H1 (cell line): ENCODE data around the gene ORAI3. TPM values are rescaled to one million over a fixed set of nuclear protein-coding genes. Genes with fewer than 3 reads are reported as not detected.

Source experiments
- ASH2L ChIP-seq: fragments of 200-600, 300-600 bp; sonication (generic); IDR thresholded peaks from one replicate; pipeline ENCODE4 v1.7.1; 2017; ENCODE audit warnings: low read length
- CEBPB ChIP-seq: IDR thresholded peaks from 2 replicates; pipeline ENCODE4 v1.6.1; 2012; ENCODE audit warnings: low read depth, low read length
- CHD1 ChIP-seq: IDR thresholded peaks from 2 replicates; pipeline ENCODE4 v1.6.1; 2012; ENCODE audit warnings: low read depth, low read length, improper control_type of control experiment
- CREB1 ChIP-seq: IDR thresholded peaks from 2 replicates; pipeline ENCODE4 v1.6.1; 2012; ENCODE audit warnings: inconsistent platforms
- EP300 ChIP-seq, 2 experiments: IDR thresholded peaks; 1 replicate in 1 of 2; 2 replicates in 1 of 2; pipeline ENCODE4 v1.6.1; 2011 to 2012; ENCODE audit warnings: low read depth in 2 of 2, low read length in 2 of 2, mild to moderate bottlenecking in 2 of 2, borderline replicate concordance in 1 of 2, inconsistent platforms in 1 of 2, moderate library complexity in 1 of 2
- HDAC6 ChIP-seq: IDR thresholded peaks from one replicate; pipeline ENCODE4 v1.7.1; 2012; ENCODE audit warnings: low read depth, mild to moderate bottlenecking, inconsistent platforms, low read length, moderate library complexity
- JUN ChIP-seq: IDR thresholded peaks from 2 replicates; pipeline ENCODE4 v1.6.1; 2011; ENCODE audit warnings: low read depth, mild to moderate bottlenecking, improper control_type of control experiment, low read length
- KDM1A ChIP-seq: fragments of 200-600, 300-600 bp; sonication (generic); IDR thresholded peaks from 2 replicates; pipeline ENCODE4 v1.7.1; 2016; ENCODE audit warnings: mild to moderate bottlenecking, low read length, borderline replicate concordance
- KDM4A ChIP-seq: IDR thresholded peaks from one replicate; pipeline ENCODE4 v1.7.1; 2012; ENCODE audit warnings: low read depth, mild to moderate bottlenecking, moderate library complexity, low read length, inconsistent platforms; ENCODE audit not compliant: severe bottlenecking
- NANOG ChIP-seq: IDR thresholded peaks from 2 replicates; pipeline ENCODE4 v1.6.1; 2011; ENCODE audit warnings: low read length, low read depth, mild to moderate bottlenecking, inconsistent platforms; ENCODE audit not compliant: insufficient read depth, poor library complexity, severe bottlenecking
- PHF8 ChIP-seq: fragments of 200-600 bp; sonication (generic); conservative IDR thresholded peaks from 2 replicates; pipeline ENCODE4 v1.7.1; 2012; ENCODE audit warnings: low read depth, mild to moderate bottlenecking, inconsistent platforms, low read length, moderate library complexity
- RBBP5 ChIP-seq: IDR thresholded peaks from 2 replicates; pipeline ENCODE4 v1.7.1; 2012; ENCODE audit warnings: low read depth, mild to moderate bottlenecking, inconsistent platforms, low read length, moderate library complexity, borderline replicate concordance
- RFX5 ChIP-seq: IDR thresholded peaks from 2 replicates; pipeline ENCODE4 v1.6.1; 2011; ENCODE audit warnings: low read depth, low read length, improper control_type of control experiment, borderline replicate concordance
- SAP30 ChIP-seq: fragments of 300-600 bp; sonication (generic); IDR thresholded peaks from 2 replicates; pipeline ENCODE4 v1.7.1; 2012; ENCODE audit warnings: low read length, moderate library complexity, mild to moderate bottlenecking, inconsistent platforms; ENCODE audit not compliant: insufficient read depth, insufficient replicate concordance
- SIN3A ChIP-seq, 2 experiments: IDR thresholded peaks in 1 of 2; conservative IDR thresholded peaks in 1 of 2; 2 replicates each; pipeline ENCODE4 v1.6.1; 2011 to 2012; ENCODE audit warnings: low read length in 2 of 2, improper control_type of control experiment in 1 of 2, low read depth in 1 of 2, mild to moderate bottlenecking in 1 of 2
- SIX5 ChIP-seq: IDR thresholded peaks from 2 replicates; pipeline ENCODE4 v1.6.1; 2011; ENCODE audit warnings: mild to moderate bottlenecking, low read depth, low read length
- SRF ChIP-seq: IDR thresholded peaks from 2 replicates; pipeline ENCODE4 v1.6.1; 2011; ENCODE audit warnings: mild to moderate bottlenecking, low read depth, low read length, moderate library complexity
- TCF12 ChIP-seq: IDR thresholded peaks from 2 replicates; pipeline ENCODE4 v1.6.1; 2011; ENCODE audit warnings: low read depth, mild to moderate bottlenecking, low read length
- polyA plus RNA-seq, 7 experiments: library from polyadenylated mRNA; depleted of rRNA in 3 of 7; stranded (reverse) in 5 of 7; unstranded in 2 of 7; fragments of >200 nt in 5 of 7; fragments of 200-250 nt in 2 of 7; gene quantifications; 1 replicate in 5 of 7; 2 replicates in 1 of 7; 4 replicates in 1 of 7; pipeline versions ENCODE4 v1.2.1 to v1.2.3, GENCODE V29; 2011 to 2013; ENCODE audit warnings: missing spikeins in 2 of 7, mixed read lengths in 2 of 7
- total RNA-seq: library from RNA; stranded (reverse); fragmentation: NEBNext Ultra II Directional; extraction: Animal tissue kit (Norgen Biotek cat#: 25700); gene quantifications from 2 replicates; pipeline ENCODE4 v1.2.1, GENCODE V29; 2021
- TF ChIP-seq, protein P1 (sequence below): IDR thresholded peaks from 2 replicates; pipeline ENCODE4 v1.6.1; 2012; ENCODE audit warnings: low read length, inconsistent platforms
- TF ChIP-seq, protein P2 (sequence below): IDR thresholded peaks from 2 replicates; pipeline ENCODE4 v1.6.1; 2012; ENCODE audit warnings: inconsistent platforms
- TF ChIP-seq, protein P3 (sequence below): IDR thresholded peaks from 2 replicates; pipeline ENCODE4 v1.6.1; 2011; ENCODE audit warnings: low read depth, mild to moderate bottlenecking, low read length; ENCODE audit not compliant: insufficient read depth

The ORAI3 gene
- total and polyA plus RNA-seq, 2 of the 8 experiments (the other 6 are each of a cell fraction or from before 2014, with no cell fraction given) = 8.7 to 24.5 TPM

DNA sequence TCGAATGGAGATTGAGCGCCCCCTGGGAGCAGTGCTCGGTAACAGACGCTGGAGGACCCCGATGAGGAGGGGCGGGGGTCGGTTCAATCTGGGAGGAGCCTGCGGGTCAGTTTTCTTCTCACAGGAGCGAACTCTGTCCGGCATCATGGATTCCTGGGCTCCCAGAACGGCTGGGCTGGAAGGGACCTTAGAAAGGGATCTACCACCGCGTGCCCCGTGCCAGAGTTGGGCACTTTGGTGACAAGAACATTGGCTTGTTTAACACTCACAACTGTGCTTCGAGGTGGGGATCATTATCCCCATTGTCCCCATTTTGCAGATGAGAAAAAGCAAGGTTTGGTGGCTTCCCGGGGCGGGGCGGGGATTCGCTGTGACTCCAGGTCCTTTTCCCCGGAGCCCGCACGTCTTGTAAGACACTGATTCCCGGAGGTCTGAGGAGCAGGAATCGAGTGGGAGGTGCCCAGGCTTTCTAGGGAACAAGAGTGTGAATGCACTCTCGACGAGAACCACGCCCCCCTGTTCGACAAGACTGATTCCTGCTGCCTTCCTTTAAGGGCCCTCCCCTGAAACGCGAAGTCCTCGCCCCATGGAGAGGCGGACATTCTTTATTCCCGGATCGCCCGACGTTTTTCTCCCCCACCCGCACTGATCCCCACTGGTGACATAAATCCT lies 27.0 kb upstream of the ORAI3 start (continued):
- TF ChIP-seq, protein P1, sequence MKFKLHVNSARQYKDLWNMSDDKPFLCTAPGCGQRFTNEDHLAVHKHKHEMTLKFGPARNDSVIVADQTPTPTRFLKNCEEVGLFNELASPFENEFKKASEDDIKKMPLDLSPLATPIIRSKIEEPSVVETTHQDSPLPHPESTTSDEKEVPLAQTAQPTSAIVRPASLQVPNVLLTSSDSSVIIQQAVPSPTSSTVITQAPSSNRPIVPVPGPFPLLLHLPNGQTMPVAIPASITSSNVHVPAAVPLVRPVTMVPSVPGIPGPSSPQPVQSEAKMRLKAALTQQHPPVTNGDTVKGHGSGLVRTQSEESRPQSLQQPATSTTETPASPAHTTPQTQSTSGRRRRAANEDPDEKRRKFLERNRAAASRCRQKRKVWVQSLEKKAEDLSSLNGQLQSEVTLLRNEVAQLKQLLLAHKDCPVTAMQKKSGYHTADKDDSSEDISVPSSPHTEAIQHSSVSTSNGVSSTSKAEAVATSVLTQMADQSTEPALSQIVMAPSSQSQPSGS = peak; percentile 79; the same call in 1 of the 2 replicates
- TF ChIP-seq HDAC6 (no peak), JUN (no peak), SIN3A (conservative IDR thresholded peaks at IDR 0.05 in 1 of 2, IDR thresholded peaks at IDR 0.05 in 1 of 2; ENCODE audit: low read depth in 1 of 2, low read length in 2 of 2) (0 out of 4 replicates have a peak, but pooled peaks have one; percentile 20 to 40), EP300 (IDR thresholded peaks at IDR 0.05; ENCODE audit: borderline replicate concordance in 1 of 2, low read depth in 2 of 2, low read length in 2 of 2) (no peak), CEBPB (no peak), KDM4A (peak; percentile 46), RBBP5 (peak; percentile 78; the same call in 1 of the 2 replicates), KDM1A (peak; percentile 99), CHD1 (0 out of 2 replicates have a peak, but pooled peaks have one; percentile 47), SRF (no peak), NANOG (no peak), SIX5 (no peak), CREB1 (peak; percentile 50; the same call in 1 of the 2 replicates), RFX5 (no peak), ASH2L (peak; percentile 34), PHF8 (peak; percentile 52; the same call in 1 of the 2 replicates), TCF12 (0 out of 2 replicates have a peak, but pooled peaks have one; percentile 37), SAP30 (peak; percentile 62)
- TF ChIP-seq, protein P2, sequence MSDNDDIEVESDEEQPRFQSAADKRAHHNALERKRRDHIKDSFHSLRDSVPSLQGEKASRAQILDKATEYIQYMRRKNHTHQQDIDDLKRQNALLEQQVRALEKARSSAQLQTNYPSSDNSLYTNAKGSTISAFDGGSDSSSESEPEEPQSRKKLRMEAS = 0 out of 2 replicates have a peak, but pooled peaks have one; percentile 32
- TF ChIP-seq, protein P3, sequence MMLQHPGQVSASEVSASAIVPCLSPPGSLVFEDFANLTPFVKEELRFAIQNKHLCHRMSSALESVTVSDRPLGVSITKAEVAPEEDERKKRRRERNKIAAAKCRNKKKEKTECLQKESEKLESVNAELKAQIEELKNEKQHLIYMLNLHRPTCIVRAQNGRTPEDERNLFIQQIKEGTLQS = no peak
